ENCODE results near the gene GMPPA.
A peak's percentile ranks its signal among the peaks of the same experiment; 100 is the strongest.

GMPPA gene

DNA sequence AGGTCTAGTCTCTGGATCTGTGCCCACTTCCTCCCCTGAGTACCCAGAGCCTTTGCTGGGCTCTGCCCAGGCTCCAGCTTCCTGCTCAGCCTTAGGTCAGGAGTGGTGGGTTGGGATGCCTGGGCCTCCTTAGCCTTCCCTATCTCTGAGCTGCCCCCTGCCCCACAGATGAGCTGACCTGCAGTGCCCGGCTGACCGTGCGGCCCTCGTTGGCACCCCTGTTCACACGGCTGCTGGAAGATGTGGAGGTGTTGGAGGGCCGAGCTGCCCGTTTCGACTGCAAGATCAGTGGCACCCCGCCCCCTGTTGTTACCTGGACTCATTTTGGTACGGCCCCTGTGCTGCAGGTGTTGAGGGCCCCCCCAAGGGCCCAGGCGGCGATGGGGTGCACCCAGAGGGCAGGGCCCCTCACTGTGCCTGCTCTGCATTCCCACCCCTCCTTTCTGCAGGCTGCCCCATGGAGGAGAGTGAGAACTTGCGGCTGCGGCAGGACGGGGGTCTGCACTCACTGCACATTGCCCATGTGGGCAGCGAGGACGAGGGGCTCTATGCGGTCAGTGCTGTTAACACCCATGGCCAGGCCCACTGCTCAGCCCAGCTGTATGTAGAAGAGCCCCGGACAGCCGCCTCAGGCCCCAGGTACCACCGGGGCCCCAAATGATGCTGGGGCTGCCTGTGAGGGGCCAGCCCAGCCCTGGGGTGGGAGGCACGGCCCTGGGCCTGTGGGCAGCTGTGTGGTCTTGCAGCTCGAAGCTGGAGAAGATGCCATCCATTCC is 30.1 kb upstream of the GMPPA start:
- DNase-seq (ENCODE audit: low spot score), result no peak

- DNase-seq (ENCODE audit: low spot score), result no peak
Observed at GRCh38 chr2:219469186-219469724, 29.4 kb upstream of the GMPPA start.

- no peak for DNase-seq (ENCODE audit: low spot score)
Observed at GRCh38 chr2:219470429-219470828, 28.3 kb upstream of the GMPPA start.

GRCh38 chr2:219471476-219472371 is 27.0 kb upstream of the GMPPA start:
- DNase-seq (ENCODE audit: low spot score), result no peak

- DNase-seq (ENCODE audit: low spot score), result no peak
Observed at GRCh38 chr2:219472629-219473187, 26.0 kb upstream of the GMPPA start.

GRCh38 chr2:219473511-219473910 is 25.2 kb upstream of the GMPPA start:
- DNase-seq (ENCODE audit: low spot score), result no peak

GRCh38 chr2:219474285-219475060 is 24.2 kb upstream of the GMPPA start:
- no peak for DNase-seq (ENCODE audit: low spot score)

- no peak for DNase-seq (ENCODE audit: low spot score)
Observed at GRCh38 chr2:219475278-219475677, 23.4 kb upstream of the GMPPA start.

GRCh38 chr2:219475697-219476651 is 22.7 kb upstream of the GMPPA start:
- DNase-seq (ENCODE audit: low spot score), result peak; percentile 83

- DNase-seq (ENCODE audit: low spot score), result peak; percentile 87
Observed at GRCh38 chr2:219476652-219477151, 22.0 kb upstream of the GMPPA start.

DNA sequence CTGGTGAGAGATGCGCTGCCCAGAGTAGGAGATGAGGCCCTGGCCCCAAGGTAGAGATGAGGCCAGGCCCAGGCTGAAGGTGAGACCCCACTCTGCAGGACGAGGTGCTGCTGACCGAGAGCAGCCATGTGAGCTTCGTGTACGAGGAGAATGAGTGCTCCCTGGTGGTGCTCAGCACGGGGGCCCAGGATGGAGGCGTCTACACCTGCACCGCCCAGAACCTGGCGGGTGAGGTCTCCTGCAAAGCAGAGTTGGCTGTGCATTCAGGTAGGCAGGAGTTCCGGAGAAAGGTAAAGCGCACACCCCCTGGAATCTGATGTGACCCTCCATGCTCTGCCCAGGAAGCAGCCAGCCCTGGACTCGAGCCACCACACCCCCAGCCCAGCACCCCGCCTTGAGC is 21.5 kb upstream of the GMPPA start:
- no peak for DNase-seq (ENCODE audit: low spot score)

GRCh38 chr2:219477815-219478214 is 20.9 kb upstream of the GMPPA start:
- DNase-seq (ENCODE audit: low spot score), result no peak

- no peak for DNase-seq (ENCODE audit: low spot score)
Observed at GRCh38 chr2:219478916-219479315, 19.8 kb upstream of the GMPPA start.

- DNase-seq (ENCODE audit: low spot score), result no peak
Observed at GRCh38 chr2:219480004-219480403, 18.7 kb upstream of the GMPPA start.

DNA sequence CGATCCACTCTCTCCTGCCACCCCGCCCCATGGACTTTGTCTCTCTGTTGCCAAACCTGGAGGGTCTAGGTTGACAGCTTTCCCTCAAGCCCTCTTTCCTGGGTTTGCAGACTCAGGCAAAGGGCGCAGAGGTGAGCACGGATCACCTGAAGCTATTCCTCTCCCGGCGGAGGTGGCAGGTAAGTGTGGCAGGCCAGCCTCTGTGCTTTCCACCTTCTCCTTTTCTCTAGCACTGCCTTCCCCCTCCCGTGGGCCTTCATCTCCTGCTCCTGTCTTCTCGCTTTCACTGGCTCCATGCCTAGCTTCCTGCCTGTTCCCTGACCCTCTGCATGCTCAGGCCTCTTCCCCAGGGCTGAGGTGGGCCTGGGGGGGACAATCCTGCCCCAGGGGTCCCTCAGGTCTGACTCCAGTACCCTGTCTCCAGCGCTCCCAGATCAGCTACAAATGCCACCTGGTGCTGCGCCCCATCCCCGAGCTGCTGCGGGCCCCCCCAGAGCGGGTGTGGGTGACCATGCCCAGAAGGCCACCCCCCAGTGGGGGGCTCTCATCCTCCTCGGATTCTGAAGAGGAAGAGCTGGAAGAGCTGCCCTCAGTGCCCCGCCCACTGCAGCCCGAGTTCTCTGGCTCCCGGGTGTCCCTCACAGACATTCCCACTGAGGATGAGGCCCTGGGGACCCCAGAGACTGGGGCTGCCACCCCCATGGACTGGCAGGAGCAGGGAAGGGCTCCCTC is 15.9 kb upstream of the GMPPA start:
- DNase-seq (ENCODE audit: low spot score), result no peak

GRCh38 chr2:219483451-219484342 is 15.0 kb upstream of the GMPPA start:
- DNase-seq (ENCODE audit: low spot score), result no peak

- peak; percentile 62 for DNase-seq (ENCODE audit: low spot score)
Observed at GRCh38 chr2:219484343-219485200, 14.1 kb upstream of the GMPPA start.

- DNase-seq (ENCODE audit: low spot score), result no peak
Observed at GRCh38 chr2:219485201-219485580, 13.5 kb upstream of the GMPPA start.

All from ecto neural progenitor cell (in vitro differentiated cells).